Left renal pelvis (tissue), 4 donors: ENCODE measurements around the gene SH3BP2. TPM values are rescaled to one million over a fixed set of nuclear protein-coding genes. Genes with fewer than 3 reads are reported as not detected.
"Not testable (repeated sequence)": the region's sequence is repeated elsewhere in the genome, so short reads cannot be mapped to it uniquely, and the experiment has no call there.

ENCODE experiments used
- DNase-seq, 4 donors: peaks; one replicate each; pipeline ENCODE4 v3.0.0-alpha.2; 2013; ENCODE audit warnings: low read depth in 4 of 4, low spot score in 3 of 4
- polyA plus RNA-seq, 4 donors: library from polyadenylated mRNA; unstranded; fragments of 120-200 nt; gene quantifications; one replicate each; pipeline ENCODE4 v1.2.1, GENCODE V29; 2013; ENCODE audit not compliant: insufficient read length in 4 of 4

SH3BP2 gene
- polyA plus RNA-seq, 4 donors, result 27.5 to 52.0 (median 30.7) TPM

DNA sequence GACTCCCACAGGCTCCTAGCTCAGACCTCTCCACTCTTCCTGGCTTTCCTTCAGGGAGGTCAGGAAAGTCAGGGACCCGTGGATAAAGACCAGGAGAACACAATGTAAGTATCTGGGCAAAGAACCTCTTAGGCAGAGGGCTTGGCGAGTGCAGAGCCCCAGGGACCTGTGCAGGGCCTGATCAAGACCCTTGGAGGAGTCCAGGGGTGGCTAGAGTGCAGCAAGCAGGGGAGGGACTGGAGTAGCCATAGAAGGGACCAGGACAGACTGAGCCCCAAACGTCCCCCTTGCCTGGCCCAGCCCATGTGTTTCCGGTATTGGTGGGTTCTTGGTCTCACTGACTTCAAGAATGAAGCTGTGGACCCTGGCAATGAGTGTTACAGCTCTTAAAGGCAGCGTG is 30.8 kb upstream of the SH3BP2 start:
- DNase-seq, result no peak

- not testable (repeated sequence) for DNase-seq
Observed at GRCh38 chr4:2762486-2763370, 30.2 kb upstream of the SH3BP2 start.

DNA sequence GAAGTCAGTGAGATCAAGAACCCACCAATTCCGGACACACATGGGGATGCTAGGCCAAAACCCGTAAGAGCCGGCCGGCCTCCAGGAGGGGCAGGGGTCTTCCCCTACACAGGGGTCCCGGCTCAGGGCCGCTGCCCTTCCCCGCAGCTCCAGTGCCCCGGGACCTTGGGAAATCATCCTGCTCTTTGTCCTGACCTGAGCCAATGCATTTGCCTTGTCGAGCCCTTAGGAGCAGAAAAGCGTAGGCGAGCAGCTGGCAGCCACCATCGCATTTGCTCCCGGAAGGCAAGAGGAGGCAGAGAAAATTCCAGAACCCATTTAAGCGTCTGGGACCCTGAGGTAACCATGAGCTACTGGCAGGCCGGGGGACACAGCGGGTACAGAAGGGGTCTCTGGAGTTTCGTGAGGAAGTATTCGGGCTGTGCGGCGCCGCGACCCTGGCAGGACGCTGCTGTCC is 29.3 kb upstream of the SH3BP2 start:
- no peak for DNase-seq

DNA sequence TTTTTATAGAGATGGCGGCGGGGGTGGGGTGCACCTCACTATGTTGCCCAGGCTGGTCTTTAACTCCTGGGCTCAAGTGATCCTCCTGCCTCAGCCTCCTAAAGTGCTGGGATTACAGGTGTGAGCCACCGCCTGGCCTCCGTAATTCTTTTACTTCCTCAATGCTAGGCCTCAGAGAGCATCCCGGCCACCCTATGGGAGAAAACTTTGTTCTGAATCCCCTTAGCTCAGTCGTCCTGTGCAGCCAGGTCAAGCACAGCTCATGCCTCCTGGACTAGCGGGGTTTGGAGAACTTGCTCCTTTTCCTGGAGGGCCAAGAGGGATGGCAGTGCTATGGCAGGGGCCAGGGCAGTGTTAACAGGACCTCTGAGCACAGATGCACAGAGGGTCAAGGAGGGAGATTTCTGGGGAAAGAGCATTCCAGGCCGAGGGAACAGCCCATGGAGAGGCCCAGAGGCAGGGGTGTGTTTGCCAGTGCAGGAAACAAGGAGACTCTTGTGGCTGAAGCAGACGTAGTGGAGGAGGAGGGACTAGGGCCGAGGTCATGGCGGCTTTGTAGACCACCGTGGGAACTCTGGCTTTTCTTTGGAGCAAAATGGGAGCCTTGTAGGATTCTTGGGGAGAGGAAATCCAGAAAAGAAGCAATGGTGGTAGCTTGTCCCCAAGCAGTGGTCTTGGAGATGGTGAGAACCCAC is 26.9 kb upstream of the SH3BP2 start:
- DNase-seq, result no peak

DNA sequence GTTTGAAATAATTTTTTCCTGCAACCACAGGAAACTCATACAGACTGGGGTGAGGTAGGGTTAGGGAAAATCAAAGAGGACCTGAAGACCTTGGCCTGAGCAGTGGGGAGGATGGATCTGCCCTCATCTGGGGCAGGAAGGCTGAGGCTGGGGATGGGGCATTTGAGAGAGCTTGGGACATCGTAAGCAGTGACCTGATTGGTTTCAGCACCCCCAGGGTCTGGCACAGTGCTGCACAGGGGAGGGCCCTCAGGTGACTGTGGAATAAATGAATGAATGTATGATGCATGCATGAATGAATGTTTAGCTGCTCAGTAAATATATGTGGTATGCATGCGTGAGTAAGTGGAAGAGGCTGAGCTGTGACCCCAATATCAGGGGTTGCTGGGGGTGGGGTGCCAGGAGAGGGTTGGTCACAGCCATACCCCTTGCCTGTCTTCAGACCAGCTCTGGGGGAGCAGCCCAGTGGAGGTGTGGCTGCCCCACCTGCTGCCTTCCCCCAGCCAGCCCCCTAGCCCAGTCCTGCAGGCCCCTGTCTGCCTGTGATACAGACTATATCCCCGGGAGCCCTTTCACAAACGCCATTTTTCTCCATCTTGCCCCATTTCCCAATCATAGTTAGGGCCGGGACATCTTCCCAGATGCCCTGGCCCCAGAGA is 25.7 kb upstream of the SH3BP2 start:
- no peak for DNase-seq

- no peak for DNase-seq
Observed at GRCh38 chr4:2767705-2768074, 25.2 kb upstream of the SH3BP2 start.

GRCh38 chr4:2768124-2768523 is 24.8 kb upstream of the SH3BP2 start:
- DNase-seq, result no peak

GRCh38 chr4:2768921-2769336 is 24.0 kb upstream of the SH3BP2 start:
- DNase-seq, result no peak

DNA sequence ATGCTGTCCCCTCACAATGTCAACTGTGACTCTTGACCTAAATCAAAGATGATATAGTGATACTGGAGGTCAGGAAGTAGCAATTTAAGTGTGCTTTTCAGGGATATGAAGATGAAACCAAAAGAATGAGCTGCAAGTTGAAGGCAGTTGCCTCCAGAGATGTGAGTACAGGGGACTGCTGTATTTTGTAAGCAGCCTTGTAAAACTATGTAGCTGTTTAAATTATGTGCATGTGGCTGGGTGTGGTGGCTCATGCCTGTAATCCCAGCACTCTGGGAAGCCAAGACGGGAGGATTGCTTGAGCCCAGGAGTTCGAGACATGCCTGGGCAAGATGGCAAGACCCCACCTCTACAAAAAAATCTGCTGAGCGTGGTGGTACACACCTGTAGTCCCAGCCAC is 21.6 kb upstream of the SH3BP2 start:
- no peak for DNase-seq

- DNase-seq, result not testable (repeated sequence)
Observed at GRCh38 chr4:2780643-2781042, 12.2 kb upstream of the SH3BP2 start.

DNA sequence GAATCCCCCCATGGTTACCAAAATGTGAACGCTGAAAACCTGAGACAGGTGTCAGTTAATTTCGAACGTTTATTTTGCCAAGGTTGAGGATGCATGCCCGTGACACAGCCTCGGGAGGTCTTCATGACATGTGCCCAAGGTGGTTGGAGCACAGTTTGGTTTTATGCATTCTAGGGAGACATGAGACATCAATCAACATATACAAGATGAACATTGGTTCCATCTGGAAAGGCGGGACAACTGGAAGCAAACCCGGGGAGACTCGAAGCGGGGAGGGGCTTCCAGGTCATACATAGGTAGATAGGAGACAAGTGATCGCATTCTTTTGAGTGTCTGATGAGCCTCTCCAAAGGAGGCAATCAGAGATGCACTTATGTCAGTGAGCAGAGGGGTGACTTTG is 11.0 kb upstream of the SH3BP2 start:
- DNase-seq, result no peak

GRCh38 chr4:2783790-2784189 is 9.1 kb upstream of the SH3BP2 start:
- DNase-seq, result no peak

- no peak for DNase-seq
Observed at GRCh38 chr4:2785613-2786012, 7.3 kb upstream of the SH3BP2 start.

- no peak for DNase-seq
Observed at GRCh38 chr4:2786152-2786671, 6.7 kb upstream of the SH3BP2 start.

GRCh38 chr4:2786794-2787229 is 6.1 kb upstream of the SH3BP2 start:
- DNase-seq, result no peak

DNA sequence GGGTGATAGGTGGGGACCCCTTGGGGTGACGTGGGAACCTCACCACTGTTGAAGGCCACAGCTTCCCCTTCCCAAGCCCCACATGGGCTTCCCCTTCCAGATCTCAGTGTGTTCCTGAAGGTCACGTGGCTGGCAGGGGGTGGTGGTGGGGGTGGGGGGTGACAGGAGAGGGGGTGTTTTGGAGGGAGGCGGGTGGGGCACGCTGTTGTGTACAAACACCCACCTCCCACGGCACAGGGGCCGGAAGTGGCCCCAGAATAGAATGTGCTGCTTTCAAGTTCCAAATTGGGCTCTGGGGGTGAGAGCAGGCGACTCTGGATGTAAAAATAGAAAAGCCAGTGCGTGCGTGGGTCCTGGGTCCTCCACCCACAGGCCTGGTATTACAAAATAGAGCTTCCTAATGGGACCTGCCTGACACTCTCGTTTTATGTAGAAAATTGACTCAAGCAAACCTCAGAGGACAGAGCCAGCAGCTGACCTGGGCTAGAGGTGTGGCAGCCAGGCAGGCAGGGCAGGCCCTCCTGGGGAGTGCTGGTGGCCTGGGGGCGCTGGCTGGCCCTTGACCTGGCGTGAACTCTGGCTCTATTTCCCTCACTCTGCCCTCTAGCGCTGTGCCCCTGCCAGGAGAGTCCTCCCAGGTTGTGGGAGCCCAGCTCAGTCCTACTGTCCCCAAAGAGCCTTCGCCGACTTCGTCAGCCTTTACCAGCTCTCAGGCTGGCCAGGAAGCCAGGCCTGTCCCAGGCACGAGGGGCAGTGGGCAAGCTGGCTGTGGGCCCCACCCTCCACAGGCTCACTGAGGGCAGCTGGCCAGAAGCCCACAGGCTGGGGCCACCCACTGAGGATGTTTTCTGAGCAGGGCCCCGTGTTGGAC is 5.4 kb upstream of the SH3BP2 start:
- no peak for DNase-seq

DNA sequence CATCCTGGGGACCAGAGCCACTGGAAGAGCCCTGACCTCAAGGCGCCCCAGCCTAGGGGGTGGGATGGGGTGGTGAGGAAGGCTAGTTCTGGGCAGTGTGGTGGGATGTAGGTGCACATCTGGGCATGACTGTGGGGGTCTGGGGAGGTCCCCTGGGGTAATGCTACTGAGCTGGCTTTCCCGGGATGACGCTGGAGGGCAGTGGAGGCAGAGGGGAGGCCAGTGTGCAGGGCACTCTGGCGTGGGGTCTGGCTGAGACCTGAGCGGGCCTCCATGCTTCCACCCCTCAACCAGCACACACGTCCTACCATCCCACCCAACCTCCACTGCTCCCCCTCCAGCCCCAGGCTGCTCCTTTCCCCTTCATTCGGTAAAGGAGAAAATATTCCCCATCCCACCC is 4.8 kb upstream of the SH3BP2 start:
- DNase-seq, result no peak

DNA sequence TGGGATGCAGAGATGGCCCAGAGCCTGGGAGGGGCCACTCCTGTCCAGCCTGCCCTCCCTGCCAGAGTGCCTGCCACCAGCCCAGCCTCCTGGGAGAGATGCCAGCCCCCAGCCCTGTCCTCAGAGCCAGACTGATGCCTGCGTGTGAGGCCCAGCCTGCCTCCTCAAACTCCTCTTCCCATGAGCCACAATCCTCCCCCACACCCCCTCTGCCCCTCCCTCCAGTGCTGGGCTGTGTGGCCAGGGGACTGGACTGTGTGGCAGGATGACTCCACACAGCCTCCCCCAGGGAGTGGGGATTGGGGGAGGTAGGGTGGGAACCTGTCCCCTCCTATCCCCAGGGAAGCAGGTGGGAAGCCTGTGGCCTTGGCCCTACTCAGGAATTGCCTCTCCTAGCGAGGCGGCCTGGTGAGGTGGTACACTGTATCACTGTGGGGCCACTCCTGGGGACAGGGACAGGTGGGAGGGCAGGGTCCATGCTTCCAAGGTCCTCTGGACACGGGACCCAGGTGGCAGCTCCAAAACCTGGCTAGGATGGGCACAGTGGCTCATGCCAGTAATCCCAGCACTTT is 4.3 kb upstream of the SH3BP2 start:
- no peak for DNase-seq

DNA sequence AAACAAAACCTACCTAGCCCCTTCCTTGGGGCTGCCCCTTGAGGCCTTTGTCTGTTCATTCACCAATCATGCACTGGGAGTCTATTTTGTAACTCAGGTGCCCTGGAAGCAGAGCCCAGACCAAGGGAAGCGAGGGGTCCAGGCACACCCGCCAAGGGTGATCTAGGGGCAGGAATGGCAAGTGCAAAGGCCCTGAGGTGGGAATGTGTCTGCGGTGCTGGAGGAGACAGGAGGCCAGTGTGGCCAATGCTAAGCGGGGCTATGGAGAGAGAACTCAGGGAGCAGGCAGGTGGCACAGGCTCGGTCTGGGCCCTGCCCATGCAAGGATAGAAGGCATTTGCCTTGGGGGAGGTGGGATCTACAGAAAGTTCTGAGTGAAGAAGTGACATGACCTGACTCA is 3.5 kb upstream of the SH3BP2 start:
- DNase-seq, result no peak
